Osteoblast (primary cell): ENCODE results near the gene TRNP1. TPM values are rescaled to one million over a fixed set of nuclear protein-coding genes. Genes with fewer than 3 reads are reported as not detected.

Experiments used
- DNase-seq: peaks from one replicate; pipeline ENCODE4 v3.0.0; 2011; ENCODE audit warnings: low spot score, mixed read lengths; ENCODE audit not compliant: insufficient read length; ENCODE audit errors: missing footprints
- H2AFZ ChIP-seq: 2 replicates; pipeline ENCODE4 v1.6.0; 2011; ENCODE audit warnings: mild to moderate bottlenecking, low read length
- H3K27ac ChIP-seq: 2 replicates; pipeline ENCODE4 v1.5.1; 2011; ENCODE audit warnings: mild to moderate bottlenecking, low read depth, low read length, moderate library complexity
- H3K27me3 ChIP-seq: 2 replicates; pipeline ENCODE4 v1.6.0; 2012; ENCODE audit warnings: mild to moderate bottlenecking, control low read depth, inconsistent platforms, low read length, moderate library complexity; ENCODE audit not compliant: insufficient read depth
- H3K36me3 ChIP-seq: 2 replicates; pipeline ENCODE4 v1.5.1; 2011; ENCODE audit warnings: mild to moderate bottlenecking, low read length, control low read depth, moderate library complexity; ENCODE audit not compliant: insufficient read depth
- H3K4me1 ChIP-seq: 2 replicates; pipeline ENCODE4 v1.5.1; 2011; ENCODE audit warnings: mild to moderate bottlenecking, low read length, control low read depth, moderate library complexity; ENCODE audit not compliant: insufficient read depth
- H3K4me2 ChIP-seq: 2 replicates; pipeline ENCODE4 v1.6.0; 2011; ENCODE audit warnings: mild to moderate bottlenecking, low read length; ENCODE audit not compliant: insufficient read depth
- H3K4me3 ChIP-seq: fragments of 200-600 bp; sonication (generic); 3 replicates; pipeline ENCODE4 v1.5.1; 2012; ENCODE audit warnings: mild to moderate bottlenecking, low read length, inconsistent platforms; ENCODE audit not compliant: insufficient read depth
- H3K79me2 ChIP-seq: 2 replicates; pipeline ENCODE4 v1.6.0; 2012; ENCODE audit warnings: mild to moderate bottlenecking, low read length, control low read depth, inconsistent platforms; ENCODE audit not compliant: insufficient read depth
- H3K9me3 ChIP-seq: 2 replicates; pipeline ENCODE4 v1.5.1; 2011; ENCODE audit warnings: low read depth, low read length, control low read depth
- H4K20me1 ChIP-seq: 2 replicates; pipeline ENCODE4 v1.6.0; 2012; ENCODE audit warnings: mild to moderate bottlenecking, low read length, control low read depth; ENCODE audit not compliant: insufficient read depth
- total RNA-seq: library from RNA; depleted of rRNA; stranded (reverse); fragments of >200 nt; gene quantifications from 2 replicates; pipeline ENCODE4 v1.2.3, GENCODE V29; 2012
- TF ChIP-seq, protein P1 (sequence below): IDR thresholded peaks from 2 replicates; pipeline ENCODE4 v1.5.1; 2011; ENCODE audit warnings: mild to moderate bottlenecking, low read depth, low read length, moderate library complexity; ENCODE audit errors: extremely low read depth

Gene TRNP1
- total RNA-seq, 1 donor, result 6.5 TPM

DNA sequence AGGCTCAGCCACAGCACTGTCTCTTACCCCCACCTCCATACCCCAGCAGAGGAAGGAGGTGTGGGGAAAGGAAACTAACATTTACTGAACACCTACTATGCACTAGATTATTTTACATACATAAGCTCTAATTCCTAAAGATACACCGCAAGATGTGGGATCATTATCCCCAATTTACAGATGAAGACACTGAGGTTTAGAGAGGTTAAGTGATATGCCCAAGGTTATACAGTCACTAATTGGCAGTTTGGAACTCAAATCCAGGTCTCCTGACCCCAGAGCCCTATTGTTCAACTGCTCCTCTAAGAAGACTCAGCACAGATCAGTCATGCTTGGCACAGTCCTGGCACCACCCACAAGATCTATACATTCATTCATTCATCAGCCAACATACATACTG lies 22.9 kb downstream of the TRNP1 start:
- Histone ChIP-seq H3K9me3 (no peaks in the 10 kb centered on the region), H3K27me3 (no peaks in the 10 kb centered on the region), H3K27ac (no peak overlapping the region), H3K4me3 (no peak overlapping the region), H3K4me1 (peaks cover 12% of the 10 kb centered on the region), H4K20me1 (no peaks in the 10 kb centered on the region), H3K4me2 (no peak overlapping the region), H3K79me2 (no peaks in the 10 kb centered on the region), H3K36me3 (no peaks in the 10 kb centered on the region), H2AFZ (no peak overlapping the region)
- no peak for DNase-seq
- TF ChIP-seq, protein P1, sequence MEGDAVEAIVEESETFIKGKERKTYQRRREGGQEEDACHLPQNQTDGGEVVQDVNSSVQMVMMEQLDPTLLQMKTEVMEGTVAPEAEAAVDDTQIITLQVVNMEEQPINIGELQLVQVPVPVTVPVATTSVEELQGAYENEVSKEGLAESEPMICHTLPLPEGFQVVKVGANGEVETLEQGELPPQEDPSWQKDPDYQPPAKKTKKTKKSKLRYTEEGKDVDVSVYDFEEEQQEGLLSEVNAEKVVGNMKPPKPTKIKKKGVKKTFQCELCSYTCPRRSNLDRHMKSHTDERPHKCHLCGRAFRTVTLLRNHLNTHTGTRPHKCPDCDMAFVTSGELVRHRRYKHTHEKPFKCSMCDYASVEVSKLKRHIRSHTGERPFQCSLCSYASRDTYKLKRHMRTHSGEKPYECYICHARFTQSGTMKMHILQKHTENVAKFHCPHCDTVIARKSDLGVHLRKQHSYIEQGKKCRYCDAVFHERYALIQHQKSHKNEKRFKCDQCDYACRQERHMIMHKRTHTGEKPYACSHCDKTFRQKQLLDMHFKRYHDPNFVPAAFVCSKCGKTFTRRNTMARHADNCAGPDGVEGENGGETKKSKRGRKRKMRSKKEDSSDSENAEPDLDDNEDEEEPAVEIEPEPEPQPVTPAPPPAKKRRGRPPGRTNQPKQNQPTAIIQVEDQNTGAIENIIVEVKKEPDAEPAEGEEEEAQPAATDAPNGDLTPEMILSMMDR, result no peak

DNA sequence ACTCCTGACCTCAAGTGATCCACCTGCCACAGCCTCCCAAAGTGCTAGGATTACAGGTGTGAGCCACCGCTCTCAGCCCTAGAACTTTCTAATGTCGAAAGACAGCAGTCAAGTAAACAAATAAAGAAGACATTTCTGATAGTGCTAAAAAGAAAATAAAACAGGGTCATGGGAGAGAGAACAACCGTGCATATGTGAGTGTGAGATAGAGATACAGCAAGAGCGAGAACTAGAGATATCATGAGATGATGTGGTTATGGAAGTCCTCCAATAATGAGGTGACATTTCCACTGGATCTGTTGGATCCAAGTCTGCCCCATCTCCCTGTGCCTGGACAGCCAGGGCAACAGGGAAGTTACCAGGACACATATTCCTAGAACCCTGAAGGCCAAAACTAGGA lies 23.7 kb downstream of the TRNP1 start:
- Histone ChIP-seq H4K20me1 (no peaks in the 10 kb centered on the region), H3K27ac (no peak overlapping the region), H3K79me2 (no peaks in the 10 kb centered on the region), H2AFZ (no peak overlapping the region), H3K36me3 (no peaks in the 10 kb centered on the region), H3K4me3 (no peak overlapping the region), H3K4me2 (no peak overlapping the region), H3K9me3 (no peaks in the 10 kb centered on the region), H3K4me1 (peaks cover 12% of the 10 kb centered on the region), H3K27me3 (no peaks in the 10 kb centered on the region)
- no peak for DNase-seq
- TF ChIP-seq, protein P1, result no peak

DNA sequence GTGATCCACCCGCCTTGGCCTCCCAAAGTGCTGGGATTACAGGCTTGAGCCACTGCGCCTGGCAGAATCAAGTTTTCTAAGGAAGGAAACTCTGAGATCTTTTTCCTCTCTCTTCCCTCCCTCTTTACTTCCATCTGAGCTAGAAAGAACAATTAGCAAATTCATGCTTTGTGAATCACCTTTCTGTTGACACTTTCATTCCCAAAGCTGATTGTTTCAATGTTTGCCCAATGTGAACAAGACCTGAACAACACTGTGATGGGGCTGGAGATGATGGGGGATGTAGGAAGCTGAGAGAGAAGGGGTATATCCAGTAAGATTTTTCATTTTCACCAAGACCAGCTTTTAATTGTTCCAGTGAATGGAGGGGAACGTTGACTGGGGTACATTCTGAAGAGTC lies 24.8 kb downstream of the TRNP1 start:
- Histone ChIP-seq H3K36me3 (no peaks in the 10 kb centered on the region), H3K27me3 (no peaks in the 10 kb centered on the region), H3K4me3 (no peak overlapping the region), H4K20me1 (no peaks in the 10 kb centered on the region), H3K9me3 (no peaks in the 10 kb centered on the region), H3K27ac (no peak overlapping the region), H2AFZ (no peak overlapping the region), H3K79me2 (no peaks in the 10 kb centered on the region), H3K4me2 (no peak overlapping the region), H3K4me1 (peaks cover 10% of the 10 kb centered on the region)
- TF ChIP-seq, protein P1, result no peak
- no peak for DNase-seq

DNA sequence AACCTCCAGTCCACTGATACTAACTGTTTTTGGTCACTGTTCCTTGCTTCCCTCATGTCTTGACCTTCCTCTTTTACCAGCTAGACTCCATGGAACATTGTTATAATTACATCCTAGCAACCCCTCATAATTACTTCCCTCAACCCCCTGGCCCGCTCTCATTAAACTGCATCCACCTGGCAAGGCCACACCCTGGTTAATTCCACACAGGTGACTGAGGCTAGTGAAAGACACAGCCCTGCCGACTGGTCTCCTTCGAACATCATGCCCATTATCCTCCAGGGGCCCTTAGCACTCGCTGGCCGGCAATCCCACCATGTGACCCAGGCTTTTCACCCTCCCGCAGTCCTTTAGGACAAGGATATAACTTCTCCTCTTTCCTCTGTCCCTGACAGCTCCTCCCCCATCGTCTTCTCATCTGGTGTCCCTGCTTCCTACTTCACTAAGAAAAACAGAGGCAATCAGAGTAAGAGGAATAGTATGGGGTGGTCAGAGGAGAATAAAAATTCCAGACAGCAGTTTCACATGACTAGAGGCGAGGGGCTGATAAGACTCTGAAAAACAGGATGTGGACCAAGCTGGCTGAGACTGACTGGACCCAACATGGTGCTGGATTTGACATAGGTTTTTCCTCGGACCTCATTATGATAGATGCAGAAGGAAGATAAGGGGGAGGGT lies 28.0 kb downstream of the TRNP1 start:
- Histone ChIP-seq H3K9me3 (no peaks in the 10 kb centered on the region), H3K4me3 (peak overlapping the region; percentile 11), H3K27ac (peak overlapping the region; percentile 29), H3K79me2 (no peaks in the 10 kb centered on the region), H3K36me3 (no peaks in the 10 kb centered on the region), H3K27me3 (no peaks in the 10 kb centered on the region), H2AFZ (peak overlapping the region; percentile 67), H4K20me1 (no peaks in the 10 kb centered on the region), H3K4me2 (peak overlapping the region; percentile 44), H3K4me1 (peaks cover 10% of the 10 kb centered on the region)
- TF ChIP-seq, protein P1, result no peak
- peak; percentile 88 for DNase-seq
